HepG2 (cell line): ENCODE results near the gene RNU6-1. TPM values are rescaled to one million over a fixed set of nuclear protein-coding genes. Genes with fewer than 3 reads are reported as not detected.

ENCODE experiments used
- ATM ChIP-seq: fragments of 450-650 bp; IDR thresholded peaks from 2 replicates; pipeline ENCODE4 v1.7.1; 2017; ENCODE audit warnings: mild to moderate bottlenecking, borderline replicate concordance
- ISX ChIP-seq: sonication (generic); formaldehyde crosslinking; conservative IDR thresholded peaks from 2 replicates; pipeline ENCODE4 v1.5.0; 2020; ENCODE audit warnings: missing genetic modification reagents
- ZFP36L1 ChIP-seq: sonication (generic); formaldehyde crosslinking; IDR thresholded peaks from 2 replicates; pipeline ENCODE4 v1.8.0; 2022; ENCODE audit warnings: mild to moderate bottlenecking, missing genetic modification reagents, moderate library complexity
- ZFP62 ChIP-seq: sonication (generic); formaldehyde crosslinking; IDR thresholded peaks from 2 replicates; pipeline ENCODE4 v1.4.0; 2020; ENCODE audit warnings: missing genetic modification reagents
- polyA plus RNA-seq, 8 experiments: library from polyadenylated mRNA; depleted of rRNA in 3 of 8; stranded (reverse) in 7 of 8; unstranded in 1 of 8; fragments of >200 nt; fragmentation: Illumina TruSeq in 4 of 8; extraction: Trizol in 4 of 8; gene quantifications; 2 replicates each; pipeline versions ENCODE4 v1.2.1 to v1.2.3, GENCODE V29; 2011 to 2016; ENCODE audit warnings: low read depth in 4 of 8, missing spikeins in 1 of 8, mixed read lengths in 1 of 8; ENCODE audit not compliant: insufficient read depth in 1 of 8
- total RNA-seq, 5 experiments: library from RNA; depleted of rRNA; stranded (reverse); fragments of >200 nt; fragmentation: Illumina TruSeq; extraction: Trizol; gene quantifications; 2 replicates each; pipeline ENCODE4 v1.2.3, GENCODE V29; 2016; ENCODE audit warnings: low read depth in 1 of 5
- TF ChIP-seq, protein P1 (sequence below): sonication (generic); formaldehyde crosslinking; IDR thresholded peaks from 2 replicates; pipeline ENCODE4 v1.4.0; 2020; ENCODE audit warnings: mild to moderate bottlenecking, missing genetic modification reagents

RNU6-1 gene
- total and polyA plus RNA-seq, 2 of the 13 experiments (the other 11 are each of a cell fraction or from before 2014, with no cell fraction given), result under 0.01 TPM; not detected in 1

DNA sequence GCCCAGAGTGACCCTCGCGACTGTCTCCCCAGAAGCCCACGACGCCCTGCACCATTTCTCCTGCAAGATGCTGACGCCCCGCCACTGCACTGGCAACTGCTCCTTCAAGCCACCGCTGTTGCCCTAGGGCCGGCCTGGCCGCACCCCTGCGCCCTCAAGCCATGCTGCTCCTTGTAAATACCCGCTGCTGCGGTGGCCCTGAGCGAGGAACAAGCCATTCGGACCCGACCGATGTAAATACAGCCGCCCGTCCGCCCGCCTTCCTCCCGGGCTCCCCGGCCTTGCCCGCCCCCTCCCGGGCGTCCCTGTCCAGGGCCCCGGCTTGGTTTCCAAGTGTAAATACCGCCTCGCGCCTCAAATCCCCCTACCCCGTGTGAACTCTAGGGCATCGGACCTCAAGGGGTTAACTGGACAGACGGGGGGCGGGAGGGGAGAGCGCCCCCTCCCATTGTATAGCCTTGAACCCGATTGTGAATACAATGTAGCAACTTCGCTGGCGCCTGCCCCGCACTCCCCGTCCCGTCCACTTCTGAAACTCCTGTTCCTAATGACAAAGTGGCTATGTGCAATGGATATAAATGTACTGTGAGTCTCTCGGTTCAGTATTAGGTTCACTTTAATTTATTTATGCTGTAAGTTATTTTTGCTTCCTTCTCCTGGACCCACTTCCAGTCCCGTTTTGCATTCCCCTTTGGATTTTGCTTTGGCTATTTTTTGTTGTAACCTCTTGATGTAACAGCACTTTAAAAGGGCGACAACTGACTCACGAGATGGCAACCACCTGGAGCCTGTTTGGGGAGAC lies 5.9 kb downstream of the RNU6-1 start (continued):
- TF ChIP-seq, protein P1, sequence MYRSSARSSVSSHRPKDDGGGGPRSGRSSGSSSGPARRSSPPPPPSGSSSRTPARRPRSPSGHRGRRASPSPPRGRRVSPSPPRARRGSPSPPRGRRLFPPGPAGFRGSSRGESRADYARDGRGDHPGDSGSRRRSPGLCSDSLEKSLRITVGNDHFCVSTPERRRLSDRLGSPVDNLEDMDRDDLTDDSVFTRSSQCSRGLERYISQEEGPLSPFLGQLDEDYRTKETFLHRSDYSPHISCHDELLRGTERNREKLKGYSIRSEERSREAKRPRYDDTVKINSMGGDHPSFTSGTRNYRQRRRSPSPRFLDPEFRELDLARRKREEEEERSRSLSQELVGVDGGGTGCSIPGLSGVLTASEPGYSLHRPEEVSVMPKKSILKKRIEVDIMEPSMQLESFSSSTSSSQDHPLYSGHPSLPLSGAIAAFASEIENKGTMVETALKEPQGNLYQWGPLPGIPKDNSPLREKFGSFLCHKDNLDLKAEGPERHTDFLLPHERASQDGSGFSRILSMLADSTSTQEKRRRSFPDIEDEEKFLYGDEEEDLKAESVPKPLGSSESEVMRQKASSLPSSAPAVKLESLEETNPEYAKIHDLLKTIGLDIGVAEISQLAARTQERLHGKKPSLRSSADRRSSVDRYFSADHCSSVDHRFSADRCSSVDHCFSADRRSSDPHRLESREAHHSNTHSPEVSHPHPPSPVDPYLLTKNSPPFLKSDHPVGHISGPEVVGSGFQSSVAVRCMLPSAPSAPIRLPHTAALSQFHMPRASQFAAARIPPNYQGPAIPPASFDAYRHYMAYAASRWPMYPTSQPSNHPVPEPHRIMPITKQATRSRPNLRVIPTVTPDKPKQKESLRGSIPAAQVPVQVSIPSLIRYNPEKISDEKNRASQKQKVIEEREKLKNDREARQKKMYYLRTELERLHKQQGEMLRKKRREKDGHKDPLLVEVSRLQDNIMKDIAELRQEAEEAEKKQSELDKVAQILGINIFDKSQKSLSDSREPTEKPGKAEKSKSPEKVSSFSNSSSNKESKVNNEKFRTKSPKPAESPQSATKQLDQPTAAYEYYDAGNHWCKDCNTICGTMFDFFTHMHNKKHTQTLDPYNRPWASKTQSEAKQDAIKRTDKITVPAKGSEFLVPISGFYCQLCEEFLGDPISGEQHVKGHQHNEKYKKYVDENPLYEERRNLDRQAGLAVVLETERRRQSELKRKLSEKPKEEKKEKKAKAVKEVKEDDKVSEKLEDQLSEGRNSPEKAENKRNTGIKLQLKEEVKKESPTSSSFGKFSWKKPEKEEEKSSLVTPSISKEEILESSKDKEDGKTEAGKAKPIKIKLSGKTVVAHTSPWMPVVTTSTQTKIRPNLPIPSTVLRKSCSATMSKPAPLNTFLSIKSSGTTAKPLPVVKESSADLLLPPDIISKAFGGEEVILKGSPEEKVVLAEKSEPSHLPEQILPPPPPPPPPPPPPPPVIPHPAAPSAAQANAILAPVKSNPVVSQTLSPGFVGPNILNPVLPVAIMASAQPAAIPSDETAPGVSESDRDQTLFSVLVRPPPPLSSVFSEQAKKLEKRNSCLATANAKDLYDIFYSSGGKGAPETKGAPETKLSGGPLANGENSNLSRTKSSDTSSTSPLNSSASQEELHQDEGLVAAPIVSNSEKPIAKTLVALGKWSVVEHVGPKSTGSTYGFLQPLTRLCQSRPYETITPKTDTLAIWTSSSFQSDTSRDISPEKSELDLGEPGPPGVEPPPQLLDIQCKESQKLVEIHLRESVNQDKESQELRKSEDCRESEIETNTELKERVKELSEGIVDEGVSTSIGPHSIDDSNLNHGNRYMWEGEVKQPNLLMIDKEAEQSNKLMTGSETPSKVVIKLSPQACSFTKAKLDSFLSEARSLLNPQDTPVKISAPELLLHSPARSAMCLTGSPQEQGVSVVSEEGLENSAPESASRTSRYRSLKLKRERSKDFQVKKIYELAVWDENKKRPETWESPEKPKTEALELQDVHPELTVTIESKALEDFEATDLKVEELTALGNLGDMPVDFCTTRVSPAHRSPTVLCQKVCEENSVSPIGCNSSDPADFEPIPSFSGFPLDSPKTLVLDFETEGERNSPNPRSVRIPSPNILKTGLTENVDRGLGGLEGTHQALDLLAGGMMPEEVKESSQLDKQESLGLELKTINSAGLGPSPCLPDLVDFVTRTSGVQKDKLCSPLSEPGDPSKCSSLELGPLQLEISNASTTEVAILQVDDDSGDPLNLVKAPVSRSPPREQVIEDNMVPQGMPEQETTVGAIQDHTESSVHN, result no peak
- TF ChIP-seq ZFP36L1 (CRISPR knock-in tag) (no peak), ISX (CRISPR knock-in tag) (no peak), ATM (no peak), ZFP62 (CRISPR knock-in tag) (no peak)
